ENCODE measurements around the gene PRDM9.
"Not testable (repeated sequence)": the region's sequence is repeated elsewhere in the genome, so short reads cannot be mapped to it uniquely, and the experiment has no call there.

PRDM9 gene

GRCh38 chr5:23507278-23507685 lies at the start of gene PRDM9:
PRDM9 (plus strand) TSS chr5:23507609; CDS start chr5:23509034, 1,425 bp downstream.
- Mint-ChIP-seq H3K27ac (no peak within 1 kb of the TSS), H3K4me3 (no peak within 1 kb of the TSS), H3K27me3 (no peaks in the 10 kb centered on the region), H3K4me1 (ENCODE audit: low read depth) (no peaks in the 10 kb centered on the region), H3K9me3 (peaks cover 49% of the 10 kb centered on the region), H3K36me3 (ENCODE audit: low read depth) (no peaks in the 10 kb centered on the region)
- intact Hi-C loops (cut with micrococcal nuclease) = no loop called here

GRCh38 chr5:23457780-23458179 lies 49.6 kb upstream of the PRDM9 start:
- H3K9me3 Mint-ChIP-seq = peaks cover 15% of the 10 kb centered on the region

GRCh38 chr5:23459214-23459613 lies 48.2 kb upstream of the PRDM9 start:
- Mint-ChIP-seq H3K27ac (no peak overlapping the region), H3K4me3 (no peak overlapping the region), H3K27me3 (no peaks in the 10 kb centered on the region), H3K4me1 (ENCODE audit: low read depth) (no peaks in the 10 kb centered on the region), H3K9me3 (peaks cover 22% of the 10 kb centered on the region), H3K36me3 (ENCODE audit: low read depth) (no peaks in the 10 kb centered on the region)
- intact Hi-C loops (cut with micrococcal nuclease) = no loop called here

More at GRCh38 chr5:23457780-23458179, 49.6 kb upstream of the PRDM9 start:
- Mint-ChIP-seq H3K4me1 (ENCODE audit: low read depth) (no peaks in the 10 kb centered on the region), H3K4me3 (no peak overlapping the region), H3K27me3 (no peaks in the 10 kb centered on the region), H3K36me3 (ENCODE audit: low read depth) (no peaks in the 10 kb centered on the region), H3K27ac (no peak overlapping the region)
- intact Hi-C loops (cut with micrococcal nuclease) = no loop called here

DNA sequence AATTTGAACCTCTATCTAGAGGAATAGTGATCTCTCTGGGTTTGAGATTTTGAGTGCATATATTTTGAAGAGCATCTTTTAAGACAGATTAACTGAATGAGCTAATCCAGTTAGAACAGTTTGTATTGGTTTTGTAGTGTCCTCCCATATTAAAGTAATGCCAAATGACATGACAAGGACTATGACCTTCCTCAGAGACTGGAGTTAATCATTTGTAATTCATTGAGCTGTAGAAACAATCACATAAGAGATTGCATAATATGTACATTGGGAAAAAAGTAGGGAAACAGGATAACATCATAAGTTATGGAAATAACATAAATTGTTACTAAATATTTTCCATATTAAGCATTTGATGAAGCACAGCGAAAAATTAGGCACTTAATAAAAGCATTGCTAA lies 45.8 kb upstream of the PRDM9 start:
- Mint-ChIP-seq H3K36me3 (ENCODE audit: low read depth) (no peaks in the 10 kb centered on the region), H3K4me3 (no peak overlapping the region), H3K27ac (no peak overlapping the region), H3K9me3 (peaks cover 22% of the 10 kb centered on the region), H3K4me1 (ENCODE audit: low read depth) (no peaks in the 10 kb centered on the region), H3K27me3 (no peaks in the 10 kb centered on the region)
- intact Hi-C loops (cut with micrococcal nuclease) = no loop called here

DNA sequence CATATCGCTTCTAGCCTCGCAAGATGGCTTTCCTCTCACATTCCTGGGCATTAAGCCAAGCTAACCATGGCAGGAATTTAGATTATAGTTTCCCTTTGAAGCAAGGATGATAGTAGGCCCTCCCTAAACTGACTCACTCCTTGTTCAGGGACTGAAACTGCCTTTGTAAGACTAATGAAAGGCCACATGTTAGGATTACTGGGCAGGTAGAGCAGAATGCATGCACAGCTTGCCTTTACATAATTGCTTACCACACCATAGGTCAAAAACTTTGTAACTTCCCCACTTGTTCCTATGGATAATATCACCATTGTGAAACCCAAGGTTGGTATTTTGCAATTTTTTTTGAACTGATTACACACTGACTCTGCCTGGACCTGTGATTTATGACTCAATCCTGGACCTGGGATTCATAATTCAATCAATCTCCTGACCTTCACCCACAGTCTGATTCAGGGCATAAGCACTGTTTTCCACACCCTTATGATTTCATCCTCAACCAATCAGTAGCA lies 41.0 kb upstream of the PRDM9 start:
- Mint-ChIP-seq H3K9me3 (peaks cover 38% of the 10 kb centered on the region), H3K27me3 (no peaks in the 10 kb centered on the region), H3K27ac (no peak overlapping the region), H3K4me3 (no peak overlapping the region), H3K36me3 (ENCODE audit: low read depth) (no peaks in the 10 kb centered on the region), H3K4me1 (ENCODE audit: low read depth) (no peaks in the 10 kb centered on the region)
- intact Hi-C loops (cut with micrococcal nuclease) = no loop called here

GRCh38 chr5:23468658-23469057 lies 38.8 kb upstream of the PRDM9 start:
- no peak overlapping the region for H3K4me3 Mint-ChIP-seq
- H3K27me3 Mint-ChIP-seq = no peaks in the 10 kb centered on the region
- H3K4me1 Mint-ChIP-seq (ENCODE audit: low read depth) = no peaks in the 10 kb centered on the region
- intact Hi-C loops (cut with micrococcal nuclease) = no loop called here
- no peak overlapping the region for H3K27ac Mint-ChIP-seq
- peaks cover 25% of the 10 kb centered on the region for H3K9me3 Mint-ChIP-seq
- H3K36me3 Mint-ChIP-seq (ENCODE audit: low read depth) = no peaks in the 10 kb centered on the region

DNA sequence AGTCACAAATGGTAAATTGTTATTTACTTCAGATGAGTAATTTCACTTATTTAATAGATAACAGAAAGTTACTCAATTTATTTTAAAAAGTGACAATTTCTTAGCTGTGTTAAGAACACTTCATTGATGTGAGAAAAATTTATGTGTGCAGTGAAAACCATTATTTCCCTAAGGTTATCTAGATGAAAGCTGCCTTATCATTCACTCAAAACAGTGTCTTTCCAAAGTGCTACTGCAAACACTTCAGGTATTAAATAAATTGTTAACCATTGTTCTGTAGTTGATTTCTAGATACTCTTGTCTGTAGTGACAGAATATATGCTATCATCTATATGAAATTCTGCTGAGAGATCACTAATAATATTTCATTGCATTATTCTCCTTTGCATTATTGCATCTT lies 33.5 kb upstream of the PRDM9 start:
- Mint-ChIP-seq H3K9me3 (peaks cover 11% of the 10 kb centered on the region), H3K27me3 (no peaks in the 10 kb centered on the region), H3K4me1 (ENCODE audit: low read depth) (no peaks in the 10 kb centered on the region), H3K36me3 (ENCODE audit: low read depth) (no peaks in the 10 kb centered on the region), H3K4me3 (no peak overlapping the region), H3K27ac (no peak overlapping the region)
- intact Hi-C loops (cut with micrococcal nuclease) = no loop called here

GRCh38 chr5:23474315-23474714 lies 33.1 kb upstream of the PRDM9 start:
- peaks cover 11% of the 10 kb centered on the region for H3K9me3 Mint-ChIP-seq
- H3K36me3 Mint-ChIP-seq (ENCODE audit: low read depth) = no peaks in the 10 kb centered on the region
- H3K4me3 Mint-ChIP-seq = no peak overlapping the region
- no peaks in the 10 kb centered on the region for H3K4me1 Mint-ChIP-seq (ENCODE audit: low read depth)
- intact Hi-C loops (cut with micrococcal nuclease) = no loop called here
- no peak overlapping the region for H3K27ac Mint-ChIP-seq
- no peaks in the 10 kb centered on the region for H3K27me3 Mint-ChIP-seq

DNA sequence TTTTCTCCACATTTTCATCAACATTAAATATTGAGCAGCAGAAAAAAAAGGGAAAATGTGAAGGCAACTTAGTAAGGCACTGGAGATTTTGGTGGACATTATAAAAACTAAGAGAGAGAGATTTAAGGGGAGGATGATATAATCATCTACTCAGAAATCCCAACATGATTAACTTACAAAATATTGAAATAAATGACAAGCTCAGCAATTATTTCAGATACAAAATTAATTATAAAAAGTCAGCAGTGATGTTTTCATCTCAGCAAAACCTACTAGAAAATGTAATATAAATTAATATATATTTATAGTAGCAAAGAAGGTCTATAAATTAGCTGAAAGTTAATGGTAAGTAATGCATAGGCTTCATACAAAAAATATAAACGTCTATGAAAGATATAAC lies 30.8 kb upstream of the PRDM9 start:
- H3K4me1 Mint-ChIP-seq (ENCODE audit: low read depth) = no peaks in the 10 kb centered on the region
- H3K36me3 Mint-ChIP-seq (ENCODE audit: low read depth) = no peaks in the 10 kb centered on the region

GRCh38 chr5:23482642-23483041 lies 24.8 kb upstream of the PRDM9 start:
- intact Hi-C loops (cut with micrococcal nuclease) = no loop called here
- peaks cover 22% of the 10 kb centered on the region for H3K9me3 Mint-ChIP-seq
- H3K4me3 Mint-ChIP-seq = no peak overlapping the region
- no peak overlapping the region for H3K27ac Mint-ChIP-seq
- H3K4me1 Mint-ChIP-seq (ENCODE audit: low read depth) = no peaks in the 10 kb centered on the region
- no peaks in the 10 kb centered on the region for H3K36me3 Mint-ChIP-seq (ENCODE audit: low read depth)
- H3K27me3 Mint-ChIP-seq = no peaks in the 10 kb centered on the region

More for the DNA sequence above, 30.8 kb upstream of the PRDM9 start:
- intact Hi-C loops (cut with micrococcal nuclease) = no loop called here
- Mint-ChIP-seq H3K27ac (no peak overlapping the region), H3K27me3 (no peaks in the 10 kb centered on the region), H3K4me3 (no peak overlapping the region), H3K9me3 (peaks cover 9% of the 10 kb centered on the region)

DNA sequence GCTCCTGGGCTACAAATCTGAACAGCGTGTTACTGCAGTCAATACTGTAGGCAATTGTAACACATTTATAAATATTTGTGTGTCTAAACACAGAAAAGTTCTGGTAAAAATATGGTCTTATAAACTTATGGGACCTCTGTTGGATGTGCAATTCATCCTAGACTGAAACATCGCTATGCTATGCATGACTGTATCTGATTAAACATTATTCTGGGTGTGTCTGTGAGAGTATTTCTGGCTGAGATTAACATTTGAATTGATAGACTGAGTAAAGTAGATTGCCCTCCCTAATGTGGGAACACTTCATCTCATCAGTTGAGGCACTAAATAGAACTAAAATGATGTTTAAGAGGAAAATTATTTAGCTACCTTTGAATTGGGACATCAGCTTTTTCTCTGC lies 24.3 kb upstream of the PRDM9 start:
- H3K36me3 Mint-ChIP-seq (ENCODE audit: low read depth) = no peaks in the 10 kb centered on the region
- H3K4me1 Mint-ChIP-seq (ENCODE audit: low read depth) = no peaks in the 10 kb centered on the region
- H3K27ac Mint-ChIP-seq = no peak overlapping the region
- peaks cover 22% of the 10 kb centered on the region for H3K9me3 Mint-ChIP-seq
- H3K27me3 Mint-ChIP-seq = no peaks in the 10 kb centered on the region
- no peak overlapping the region for H3K4me3 Mint-ChIP-seq
- intact Hi-C loops (cut with micrococcal nuclease) = no loop called here

- H3K27ac Mint-ChIP-seq = no peak overlapping the region
- no peak overlapping the region for H3K4me3 Mint-ChIP-seq
- H3K4me1 Mint-ChIP-seq (ENCODE audit: low read depth) = no peaks in the 10 kb centered on the region
- intact Hi-C loops (cut with micrococcal nuclease) = no loop called here
- H3K9me3 Mint-ChIP-seq = peaks cover 21% of the 10 kb centered on the region
- H3K27me3 Mint-ChIP-seq = no peaks in the 10 kb centered on the region
- H3K36me3 Mint-ChIP-seq (ENCODE audit: low read depth) = no peaks in the 10 kb centered on the region
These were observed 23.3 kb upstream of the PRDM9 start for GRCh38 chr5:23484096-23484495.

DNA sequence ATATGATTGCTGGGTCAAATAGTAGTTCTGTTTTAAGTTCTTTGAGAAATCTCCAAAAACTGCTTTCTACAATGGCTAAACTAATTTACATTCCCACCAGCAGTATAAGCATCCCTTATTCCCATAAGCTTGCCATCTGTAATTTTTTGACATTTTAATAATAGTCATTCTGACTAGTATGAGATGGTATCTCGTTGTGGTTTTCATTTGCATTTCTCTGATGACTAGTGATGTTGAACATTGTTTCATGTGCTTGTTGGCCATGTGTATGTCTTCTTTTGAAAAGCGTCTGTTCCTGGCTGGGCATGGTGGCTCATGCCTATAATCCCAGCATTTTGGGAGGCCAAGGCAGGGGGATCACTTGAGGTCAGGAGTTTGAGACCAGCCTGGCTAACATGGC lies 21.2 kb upstream of the PRDM9 start:
- H3K27me3 Mint-ChIP-seq; H3K36me3 Mint-ChIP-seq (ENCODE audit: low read depth); intact Hi-C loops (cut with micrococcal nuclease); H3K4me1 Mint-ChIP-seq (ENCODE audit: low read depth); H3K4me3 Mint-ChIP-seq; H3K27ac Mint-ChIP-seq: not testable (repeated sequence)
- peaks cover 27% of the 10 kb centered on the region for H3K9me3 Mint-ChIP-seq

GRCh38 chr5:23490993-23491392 lies 16.4 kb upstream of the PRDM9 start:
- Mint-ChIP-seq H3K9me3 (peaks cover 33% of the 10 kb centered on the region), H3K4me1 (ENCODE audit: low read depth) (no peaks in the 10 kb centered on the region), H3K27ac (no peak overlapping the region), H3K36me3 (ENCODE audit: low read depth) (no peaks in the 10 kb centered on the region), H3K27me3 (no peaks in the 10 kb centered on the region), H3K4me3 (no peak overlapping the region)
- intact Hi-C loops (cut with micrococcal nuclease) = no loop called here

- Mint-ChIP-seq H3K4me3 (no peak overlapping the region), H3K27me3 (no peaks in the 10 kb centered on the region), H3K27ac (no peak overlapping the region), H3K9me3 (peaks cover 33% of the 10 kb centered on the region), H3K36me3 (ENCODE audit: low read depth) (no peaks in the 10 kb centered on the region), H3K4me1 (ENCODE audit: low read depth) (no peaks in the 10 kb centered on the region)
- intact Hi-C loops (cut with micrococcal nuclease) = no loop called here
These were observed 12.9 kb upstream of the PRDM9 start for GRCh38 chr5:23494558-23494957.
